ENCODE measurements around the gene CBR3. TPM values are rescaled to one million over a fixed set of nuclear protein-coding genes. Genes with fewer than 3 reads are reported as not detected.

Gene CBR3
- total and polyA plus RNA-seq, 2 donors (not counting 3 experiments of a cell fraction or from before 2014, with no cell fraction given) = 9.7 to 13.3 TPM

DNA sequence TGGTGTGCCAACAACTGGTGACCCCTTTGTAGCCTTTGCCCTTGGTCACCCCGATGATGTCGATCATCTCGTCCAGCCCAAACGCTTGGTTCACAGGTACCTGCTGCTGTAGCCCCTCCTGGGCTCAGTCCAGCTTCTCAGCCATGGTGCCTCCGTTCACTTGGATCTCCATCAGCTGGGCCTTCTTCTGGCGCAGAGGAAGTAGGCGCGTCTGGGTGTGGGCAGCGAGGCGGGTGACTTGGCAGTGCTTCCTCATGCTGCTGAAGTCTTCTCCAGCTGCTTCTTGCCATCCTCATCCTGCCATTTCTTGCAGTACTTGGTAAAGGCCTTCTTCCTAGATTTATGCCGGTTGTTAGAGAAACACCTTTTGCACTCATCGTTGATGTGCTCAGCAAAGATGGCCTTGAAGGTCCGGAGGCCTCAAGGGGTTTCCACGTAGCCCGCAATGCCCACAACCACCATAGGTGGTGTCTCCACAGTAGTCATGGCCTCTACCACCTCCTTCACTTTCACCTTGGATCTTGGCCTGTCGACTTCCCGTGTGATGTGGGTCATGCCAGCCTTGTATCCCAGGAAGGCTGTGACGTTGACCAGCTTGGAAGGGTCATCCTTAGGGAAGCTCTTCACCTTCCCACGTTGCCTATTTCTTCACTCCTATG is 34.7 kb downstream of the CBR3 start:
- FAIRE-seq (no peak), DNase-seq (ENCODE audit: low read depth, low spot score) (no peak)
- H3K79me2 ChIP-seq (ENCODE audit: control insufficient read depth, insufficient read depth, low read length) = no peaks in the 10 kb centered on the region
- CTCF ChIA-PET = no interaction called here
- no peaks in the 10 kb centered on the region for H3K27me3 ChIP-seq (ENCODE audit: control insufficient read depth in 2 of 2, insufficient read depth in 2 of 2, low read length in 2 of 2)
- H3K4me1 ChIP-seq (ENCODE audit: control insufficient read depth, extremely low read depth, insufficient read depth, low read length) = no peaks in the 10 kb centered on the region
- peaks cover 0 to 5% of the 10 kb centered on the region in 2 experiments for H3K36me3 ChIP-seq (ENCODE audit: control insufficient read depth in 2 of 2, extremely low read depth in 1 of 2, insufficient read depth in 2 of 2, low read length in 2 of 2)
- H3K9me1 ChIP-seq (replicated peaks; ENCODE audit: control insufficient read depth, extremely low read depth, insufficient read depth, low read length) = no peaks in the 10 kb centered on the region
- H3K27ac ChIP-seq (ENCODE audit: insufficient read depth, low read depth, low read length) = no peak overlapping the region
- dilution Hi-C loops (cut with MboI; ENCODE audit: extremely low pct_ligation_motif_present, low sequenced_read_pairs) (no loop called here), intact Hi-C loops (cut with micrococcal nuclease) (no loop called here)
- no peak for TF ChIP-seq MYC (IDR thresholded peaks at IDR 0.05; ENCODE audit: low read depth, low read length)
- TF ChIP-seq JUN (IDR thresholded peaks at IDR 0.05; ENCODE audit: borderline replicate concordance, insufficient read depth, insufficient read length, low read depth) = no peak
- TF ChIP-seq, protein P1, sequence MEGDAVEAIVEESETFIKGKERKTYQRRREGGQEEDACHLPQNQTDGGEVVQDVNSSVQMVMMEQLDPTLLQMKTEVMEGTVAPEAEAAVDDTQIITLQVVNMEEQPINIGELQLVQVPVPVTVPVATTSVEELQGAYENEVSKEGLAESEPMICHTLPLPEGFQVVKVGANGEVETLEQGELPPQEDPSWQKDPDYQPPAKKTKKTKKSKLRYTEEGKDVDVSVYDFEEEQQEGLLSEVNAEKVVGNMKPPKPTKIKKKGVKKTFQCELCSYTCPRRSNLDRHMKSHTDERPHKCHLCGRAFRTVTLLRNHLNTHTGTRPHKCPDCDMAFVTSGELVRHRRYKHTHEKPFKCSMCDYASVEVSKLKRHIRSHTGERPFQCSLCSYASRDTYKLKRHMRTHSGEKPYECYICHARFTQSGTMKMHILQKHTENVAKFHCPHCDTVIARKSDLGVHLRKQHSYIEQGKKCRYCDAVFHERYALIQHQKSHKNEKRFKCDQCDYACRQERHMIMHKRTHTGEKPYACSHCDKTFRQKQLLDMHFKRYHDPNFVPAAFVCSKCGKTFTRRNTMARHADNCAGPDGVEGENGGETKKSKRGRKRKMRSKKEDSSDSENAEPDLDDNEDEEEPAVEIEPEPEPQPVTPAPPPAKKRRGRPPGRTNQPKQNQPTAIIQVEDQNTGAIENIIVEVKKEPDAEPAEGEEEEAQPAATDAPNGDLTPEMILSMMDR (IDR thresholded peaks at IDR 0.05; ENCODE audit: extremely low read depth in 1 of 2, insufficient read depth in 1 of 2, low read depth in 1 of 2, low read length in 2 of 2) = no peak
- no peak for TF ChIP-seq POLR2AphosphoS5 (IDR thresholded peaks at IDR 0.05; ENCODE audit: insufficient read depth, low read depth, low read length)
- TF ChIP-seq FOS (IDR thresholded peaks at IDR 0.05; ENCODE audit: borderline replicate concordance, insufficient read depth, low read length) = no peak
- TF ChIP-seq EZH2 (IDR thresholded peaks at IDR 0.05; ENCODE audit: borderline replicate concordance, low read depth, low read length, severe bottlenecking) = no peak
- TF ChIP-seq POLR2A (IDR thresholded peaks at IDR 0.05; ENCODE audit: low read depth, low read length) = no peak
- no peak for TF ChIP-seq MAX (IDR thresholded peaks at IDR 0.05; ENCODE audit: insufficient read depth, insufficient read length)
- no peak for TF ChIP-seq GATA2 (IDR thresholded peaks at IDR 0.05; ENCODE audit: insufficient read depth, insufficient read length, low read depth, low read length)
- no peak overlapping the region for H3K4me2 ChIP-seq (ENCODE audit: insufficient read depth, low read length)
- no peak overlapping the region for H2AFZ ChIP-seq (ENCODE audit: low read depth, low read length)
- no peak overlapping the region for H3K4me3 ChIP-seq (replicated peaks in 1 of 3; ENCODE audit: insufficient read depth in 1 of 3, low read depth in 1 of 3, low read length in 3 of 3)
- H3K9ac ChIP-seq (replicated peaks; ENCODE audit: extremely low read depth, insufficient read depth, low read length) = no peak overlapping the region
- H4K20me1 ChIP-seq (replicated peaks; ENCODE audit: control insufficient read depth, extremely low read depth, insufficient read depth, low read length) = no peaks in the 10 kb centered on the region
- no TSS peak for BruUV-seq (replicated peaks)
- POLR2A ChIA-PET = no interaction called here
- H3K9me3 ChIP-seq (replicated peaks; ENCODE audit: control insufficient read depth, insufficient read depth, low read length) = no peaks in the 10 kb centered on the region

Data from endothelial cell of umbilical vein (primary cell).